KOPT-K1 (cell line): ENCODE data around the gene FDPS.

Source experiments
- H3K27ac ChIP-seq: fragments of 200-600 bp; sonication (generic); 2 replicates; pipeline ENCODE4 v1.5.1; 2016; ENCODE audit warnings: antibody characterized with exemption, mild to moderate bottlenecking, low read depth, low read length; ENCODE audit not compliant: poor library complexity, severe bottlenecking
- H3K36me3 ChIP-seq: fragments of 200-600 bp; sonication (generic); 2 replicates; pipeline ENCODE4 v1.5.1; 2017; ENCODE audit warnings: antibody characterized with exemption, mild to moderate bottlenecking, low read length, moderate library complexity; ENCODE audit not compliant: insufficient read depth
- H3K9me3 ChIP-seq: fragments of 200-600 bp; sonication (generic); 2 replicates; pipeline ENCODE4 v1.5.1; 2017; ENCODE audit warnings: antibody characterized with exemption, low read length, mild to moderate bottlenecking; ENCODE audit not compliant: insufficient read depth, poor library complexity, severe bottlenecking

FDPS gene

GRCh38 chr1:155334962-155335361 lies 26.3 kb downstream of the FDPS start:
- Histone ChIP-seq H3K36me3 (peaks cover 86% of the 10 kb centered on the region), H3K27ac (no peak overlapping the region), H3K9me3 (no peaks in the 10 kb centered on the region)

- Histone ChIP-seq H3K36me3 (peaks cover 98% of the 10 kb centered on the region), H3K27ac (no peak overlapping the region), H3K9me3 (no peaks in the 10 kb centered on the region)
Observed at GRCh38 chr1:155339515-155340097, 30.9 kb downstream of the FDPS start.

- H3K36me3 ChIP-seq: peaks cover 99% of the 10 kb centered on the region
- H3K27ac ChIP-seq: no peak overlapping the region
- no peaks in the 10 kb centered on the region for H3K9me3 ChIP-seq
Observed at GRCh38 chr1:155342842-155343241, 34.2 kb downstream of the FDPS start.

GRCh38 chr1:155352631-155353030 lies 44.0 kb downstream of the FDPS start:
- Histone ChIP-seq H3K36me3 (peaks cover 93% of the 10 kb centered on the region), H3K9me3 (no peaks in the 10 kb centered on the region), H3K27ac (no peak overlapping the region)

GRCh38 chr1:155360051-155360450 lies 51.4 kb downstream of the FDPS start:
- Histone ChIP-seq H3K36me3 (peaks cover 79% of the 10 kb centered on the region), H3K9me3 (no peaks in the 10 kb centered on the region), H3K27ac (no peak overlapping the region)
